ENCODE measurements around the gene PRKCE.
A peak's percentile ranks its signal among the peaks of the same experiment; 100 is the strongest.

The PRKCE gene

DNA sequence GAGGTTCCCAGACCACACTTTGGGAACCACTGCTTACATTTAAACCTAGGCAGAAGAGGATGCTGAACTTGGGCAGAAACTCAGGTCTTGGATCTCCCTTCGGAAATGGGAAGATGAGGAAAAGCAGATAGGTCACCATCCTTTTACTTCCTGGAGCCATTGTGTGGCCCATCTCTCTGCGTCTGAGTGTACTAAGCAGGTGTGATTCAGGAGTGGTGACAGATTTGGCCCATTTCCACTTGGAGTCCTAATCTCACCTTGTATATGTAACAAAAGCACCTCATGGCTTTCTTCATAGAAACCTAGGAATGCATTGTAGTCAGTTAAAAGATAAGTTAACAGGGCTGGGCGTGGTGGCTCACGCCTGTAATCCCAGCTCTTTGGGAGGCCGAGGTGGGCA lies 71.0 kb downstream of the PRKCE start:
- H3K36me3 Mint-ChIP-seq (ENCODE audit: low read depth) = no peaks in the 10 kb centered on the region
- no peaks in the 10 kb centered on the region for H3K9me3 Mint-ChIP-seq
- no peak overlapping the region for H3K27ac Mint-ChIP-seq
- H3K27me3 Mint-ChIP-seq (ENCODE audit: low read depth) = no peaks in the 10 kb centered on the region
- TF ChIP-seq, protein P1, sequence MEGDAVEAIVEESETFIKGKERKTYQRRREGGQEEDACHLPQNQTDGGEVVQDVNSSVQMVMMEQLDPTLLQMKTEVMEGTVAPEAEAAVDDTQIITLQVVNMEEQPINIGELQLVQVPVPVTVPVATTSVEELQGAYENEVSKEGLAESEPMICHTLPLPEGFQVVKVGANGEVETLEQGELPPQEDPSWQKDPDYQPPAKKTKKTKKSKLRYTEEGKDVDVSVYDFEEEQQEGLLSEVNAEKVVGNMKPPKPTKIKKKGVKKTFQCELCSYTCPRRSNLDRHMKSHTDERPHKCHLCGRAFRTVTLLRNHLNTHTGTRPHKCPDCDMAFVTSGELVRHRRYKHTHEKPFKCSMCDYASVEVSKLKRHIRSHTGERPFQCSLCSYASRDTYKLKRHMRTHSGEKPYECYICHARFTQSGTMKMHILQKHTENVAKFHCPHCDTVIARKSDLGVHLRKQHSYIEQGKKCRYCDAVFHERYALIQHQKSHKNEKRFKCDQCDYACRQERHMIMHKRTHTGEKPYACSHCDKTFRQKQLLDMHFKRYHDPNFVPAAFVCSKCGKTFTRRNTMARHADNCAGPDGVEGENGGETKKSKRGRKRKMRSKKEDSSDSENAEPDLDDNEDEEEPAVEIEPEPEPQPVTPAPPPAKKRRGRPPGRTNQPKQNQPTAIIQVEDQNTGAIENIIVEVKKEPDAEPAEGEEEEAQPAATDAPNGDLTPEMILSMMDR (IDR thresholded peaks at IDR 0.05; ENCODE audit: unreplicated experiment in 3 of 3) = no peak
- peaks cover 18% of the 10 kb centered on the region for H3K4me1 Mint-ChIP-seq
- H3K4me3 Mint-ChIP-seq = no peak overlapping the region

DNA sequence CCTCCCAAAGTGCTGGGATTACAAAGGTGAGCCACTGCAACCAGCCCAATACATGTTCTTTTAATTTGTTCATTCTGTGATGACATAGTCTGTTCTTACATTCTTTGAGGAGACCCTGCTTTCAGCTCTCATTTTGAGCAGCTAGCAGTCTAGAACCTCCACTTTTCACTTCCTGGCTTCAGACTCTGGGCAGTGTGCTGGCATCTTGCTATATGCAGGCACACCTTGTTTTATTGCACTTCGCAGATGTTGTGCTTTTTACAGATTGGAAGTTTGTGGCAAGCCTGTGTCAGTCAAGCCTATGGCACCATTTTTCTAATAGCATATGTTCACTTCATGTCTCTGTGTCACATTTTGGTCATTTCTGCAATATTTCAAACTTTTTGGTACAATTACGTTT lies 72.4 kb downstream of the PRKCE start:
- TF ChIP-seq, protein P1 (IDR thresholded peaks at IDR 0.05; ENCODE audit: unreplicated experiment in 3 of 3) = no peak
- Mint-ChIP-seq H3K27me3 (ENCODE audit: low read depth) (no peaks in the 10 kb centered on the region), H3K9me3 (no peaks in the 10 kb centered on the region), H3K27ac (peak overlapping the region in 1 of 3 experiments; percentile 13), H3K4me1 (peaks cover 18% of the 10 kb centered on the region), H3K4me3 (no peak overlapping the region), H3K36me3 (ENCODE audit: low read depth) (no peaks in the 10 kb centered on the region)

- TF ChIP-seq, protein P1 (IDR thresholded peaks at IDR 0.05; ENCODE audit: unreplicated experiment in 3 of 3) = no peak
- H3K9me3 Mint-ChIP-seq = no peaks in the 10 kb centered on the region
- H3K27me3 Mint-ChIP-seq (ENCODE audit: low read depth) = no peaks in the 10 kb centered on the region
- H3K36me3 Mint-ChIP-seq (ENCODE audit: low read depth) = no peaks in the 10 kb centered on the region
- peak overlapping the region in 2 of 3 experiments; percentile 13 to 14 for H3K27ac Mint-ChIP-seq
- H3K4me3 Mint-ChIP-seq = no peak overlapping the region
- peaks cover 18% of the 10 kb centered on the region for H3K4me1 Mint-ChIP-seq
Observed at GRCh38 chr2:45724335-45724734, 72.9 kb downstream of the PRKCE start.

GRCh38 chr2:45725731-45726130 lies 74.3 kb downstream of the PRKCE start:
- peaks cover 13% of the 10 kb centered on the region for H3K4me1 Mint-ChIP-seq
- no peaks in the 10 kb centered on the region for H3K36me3 Mint-ChIP-seq (ENCODE audit: low read depth)
- H3K4me3 Mint-ChIP-seq = no peak overlapping the region
- no peaks in the 10 kb centered on the region for H3K9me3 Mint-ChIP-seq
- no peaks in the 10 kb centered on the region for H3K27me3 Mint-ChIP-seq (ENCODE audit: low read depth)
- H3K27ac Mint-ChIP-seq = no peak overlapping the region
- TF ChIP-seq, protein P1 (IDR thresholded peaks at IDR 0.05; ENCODE audit: unreplicated experiment in 3 of 3) = no peak

- H3K27ac Mint-ChIP-seq = no peak overlapping the region
- no peaks in the 10 kb centered on the region for H3K9me3 Mint-ChIP-seq
- no peaks in the 10 kb centered on the region for H3K27me3 Mint-ChIP-seq (ENCODE audit: low read depth)
- TF ChIP-seq, protein P1 (IDR thresholded peaks at IDR 0.05; ENCODE audit: unreplicated experiment in 3 of 3) = no peak
- peaks cover 16% of the 10 kb centered on the region for H3K4me1 Mint-ChIP-seq
- no peaks in the 10 kb centered on the region for H3K36me3 Mint-ChIP-seq (ENCODE audit: low read depth)
- H3K4me3 Mint-ChIP-seq = no peak overlapping the region
Observed at GRCh38 chr2:45726188-45726587, 74.7 kb downstream of the PRKCE start.

DNA sequence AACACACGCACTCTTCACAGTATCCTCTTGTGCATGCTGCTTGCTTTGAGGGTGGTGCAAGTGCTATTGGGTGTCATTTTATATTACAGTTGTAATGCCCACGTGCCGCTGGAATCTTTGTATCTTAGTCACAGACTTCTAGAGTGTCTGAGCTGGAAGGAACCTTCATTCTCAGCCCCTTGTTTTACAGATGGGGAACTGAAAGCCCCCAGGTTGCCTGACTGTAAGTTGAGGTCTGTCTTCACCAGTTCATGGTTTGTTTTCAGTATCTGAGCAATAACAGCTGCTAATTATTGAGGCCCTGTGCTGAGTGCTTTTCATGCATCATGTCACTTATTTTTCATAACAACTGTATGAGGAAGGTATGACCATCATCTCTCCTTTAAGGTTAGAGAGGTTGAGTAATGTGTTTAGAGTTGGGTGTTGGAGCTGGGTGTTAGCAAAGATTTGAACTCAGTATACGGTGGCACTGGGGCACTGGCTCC lies 77.0 kb downstream of the PRKCE start:
- Mint-ChIP-seq H3K27me3 (ENCODE audit: low read depth) (no peaks in the 10 kb centered on the region), H3K9me3 (no peaks in the 10 kb centered on the region), H3K27ac (no peak overlapping the region), H3K36me3 (ENCODE audit: low read depth) (no peaks in the 10 kb centered on the region), H3K4me3 (no peak overlapping the region), H3K4me1 (peaks cover 11% of the 10 kb centered on the region)
- TF ChIP-seq, protein P1 (IDR thresholded peaks at IDR 0.05; ENCODE audit: unreplicated experiment in 3 of 3) = no peak

All from nephron (organoid).